SH-SY5Y (cell line): Measurements from ENCODE around the gene CHAT.

ENCODE experiments used
- GATA2 ChIP-seq: IDR thresholded peaks from 2 replicates; pipeline ENCODE4 v1.6.1; 2011; ENCODE audit warnings: mild to moderate bottlenecking, low read depth, low read length
- GATA3 ChIP-seq: IDR thresholded peaks from 2 replicates; pipeline ENCODE4 v1.6.1; 2011; ENCODE audit warnings: low read depth, mild to moderate bottlenecking, low read length, moderate library complexity

GRCh38 chr10:49597426-49598163 is 16.2 kb upstream of the CHAT start:
- TF ChIP-seq GATA3 (no peak), GATA2 (no peak)
